Neural cell (in vitro differentiated cells): ENCODE data around the gene ABHD17C. TPM values are rescaled to one million over a fixed set of nuclear protein-coding genes. Genes with fewer than 3 reads are reported as not detected.

ENCODE experiments used
- H2AFZ ChIP-seq: fragments of 200-600, 300-800 bp; sonication (generic), shearing (Covaris generic); 2 replicates; pipeline ENCODE4 v1.6.0; 2014; ENCODE audit warnings: low read depth, mild to moderate bottlenecking, antibody characterized with exemption, low read length, moderate library complexity
- H3F3A ChIP-seq: fragments of 200-600 bp; shearing (Covaris generic); 2 replicates; pipeline ENCODE4 v1.6.1; 2016; ENCODE audit warnings: mild to moderate bottlenecking, moderate library complexity, mixed read lengths, antibody characterized with exemption, low read length; ENCODE audit not compliant: insufficient read depth, poor library complexity, severe bottlenecking
- H3K27ac ChIP-seq: fragments of 200-600, 300-800 bp; sonication (generic), shearing (Covaris generic); 2 replicates; pipeline ENCODE4 v1.5.1; 2014; ENCODE audit warnings: mild to moderate bottlenecking, low read length, moderate library complexity
- H3K27me3 ChIP-seq: fragments of 300-800, 200-600 bp; sonication (generic), shearing (Covaris generic); 2 replicates; pipeline ENCODE4 v1.6.0; 2014; ENCODE audit warnings: mild to moderate bottlenecking, low read depth, low read length, moderate library complexity; ENCODE audit not compliant: insufficient read depth
- H3K36me3 ChIP-seq: fragments of 300-800, 200-600 bp; sonication (generic), shearing (Covaris generic); 2 replicates; pipeline ENCODE4 v1.5.1; 2014; ENCODE audit warnings: mild to moderate bottlenecking, antibody characterized with exemption, low read length, moderate library complexity; ENCODE audit not compliant: insufficient read depth
- H3K4me2 ChIP-seq: fragments of 300-800, 200-600 bp; sonication (generic), shearing (Covaris generic); 2 replicates; pipeline ENCODE4 v1.6.0; 2014; ENCODE audit warnings: mild to moderate bottlenecking, low read length
- H3K4me3 ChIP-seq: fragments of 300-800, 200-600 bp; sonication (generic), shearing (Covaris generic); 2 replicates; pipeline ENCODE4 v1.5.1; 2014; ENCODE audit warnings: mild to moderate bottlenecking, low read length, moderate library complexity
- H3K79me2 ChIP-seq: fragments of 200-600 bp; shearing (Covaris generic); replicated peaks from 2 replicates; pipeline ENCODE4 v1.6.0; 2014; ENCODE audit warnings: mild to moderate bottlenecking, low read length, moderate library complexity; ENCODE audit not compliant: insufficient read depth
- H3K9ac ChIP-seq: fragments of 300-800, 200-600 bp; sonication (generic), shearing (Covaris generic); 2 replicates; pipeline ENCODE4 v1.6.1; 2016; ENCODE audit warnings: mild to moderate bottlenecking, low read length, mixed read lengths
- H3K9me2 ChIP-seq: fragments of 200-600 bp; shearing (Covaris generic); 2 replicates; pipeline ENCODE4 v1.6.1; 2016; ENCODE audit warnings: mild to moderate bottlenecking, low read length, mixed read lengths; ENCODE audit not compliant: insufficient read depth
- H3K9me3 ChIP-seq: fragments of 200-600, 300-800 bp; sonication (generic), shearing (Covaris generic); 2 replicates; pipeline ENCODE4 v1.6.1; 2016; ENCODE audit warnings: mild to moderate bottlenecking, mixed run types, low read length, moderate library complexity, mixed read lengths
- H4K20me1 ChIP-seq: fragments of 200-600 bp; shearing (Covaris generic); 2 replicates; pipeline ENCODE4 v1.6.1; 2016; ENCODE audit warnings: mild to moderate bottlenecking, mixed run types; ENCODE audit not compliant: insufficient read depth
- EP300 ChIP-seq: fragments of 450-650 bp; conservative IDR thresholded peaks from 2 replicates; pipeline ENCODE4 v1.6.1; 2014; ENCODE audit warnings: antibody characterized with exemption, mild to moderate bottlenecking, moderate library complexity; ENCODE audit not compliant: poor library complexity, severe bottlenecking
- EZH2 ChIP-seq: fragments of 200-600, 300-800 bp; shearing (Covaris generic), sonication (generic); IDR thresholded peaks from 2 replicates; pipeline ENCODE4 v1.6.1; 2014; ENCODE audit warnings: antibody characterized with exemption, low read length, borderline replicate concordance, mild to moderate bottlenecking; ENCODE audit not compliant: insufficient read depth, poor library complexity, severe bottlenecking
- MXI1 ChIP-seq: fragments of 450-650 bp; conservative IDR thresholded peaks from 2 replicates; pipeline ENCODE4 v1.6.1; 2014; ENCODE audit warnings: antibody characterized with exemption, mild to moderate bottlenecking; ENCODE audit not compliant: poor library complexity, severe bottlenecking
- POLR2AphosphoS5 ChIP-seq: IDR thresholded peaks from 2 replicates; pipeline ENCODE4 v1.6.1; 2012
- RAD21 ChIP-seq: fragments of 450-650 bp; conservative IDR thresholded peaks from 2 replicates; pipeline ENCODE4 v1.6.1; 2014; ENCODE audit warnings: antibody characterized with exemption, mild to moderate bottlenecking, moderate library complexity
- SMC3 ChIP-seq: fragments of 450-650 bp; conservative IDR thresholded peaks from 2 replicates; pipeline ENCODE4 v1.6.1; 2014; ENCODE audit warnings: antibody characterized with exemption, mild to moderate bottlenecking, moderate library complexity; ENCODE audit not compliant: poor library complexity
- TAF1 ChIP-seq: IDR thresholded peaks from 2 replicates; pipeline ENCODE4 v1.6.1; 2012; ENCODE audit warnings: low read depth
- polyA plus RNA-seq: library from polyadenylated mRNA; depleted of rRNA; stranded (reverse); fragments of >200 nt; gene quantifications from 2 replicates; pipeline ENCODE4 v1.2.3, GENCODE V29; 2014
- TF ChIP-seq, protein P1 (sequence below): IDR thresholded peaks from 2 replicates; pipeline ENCODE4 v1.6.1; 2012; ENCODE audit warnings: borderline replicate concordance
- TF ChIP-seq, protein P2 (sequence below): fragments of 450-650 bp; IDR thresholded peaks from 2 replicates; pipeline ENCODE4 v1.5.1; 2014; ENCODE audit warnings: antibody characterized with exemption, mild to moderate bottlenecking, moderate library complexity; ENCODE audit not compliant: poor library complexity, severe bottlenecking

Gene ABHD17C
- polyA plus RNA-seq, 1 donor from 2014 or later = 18.3 TPM

DNA sequence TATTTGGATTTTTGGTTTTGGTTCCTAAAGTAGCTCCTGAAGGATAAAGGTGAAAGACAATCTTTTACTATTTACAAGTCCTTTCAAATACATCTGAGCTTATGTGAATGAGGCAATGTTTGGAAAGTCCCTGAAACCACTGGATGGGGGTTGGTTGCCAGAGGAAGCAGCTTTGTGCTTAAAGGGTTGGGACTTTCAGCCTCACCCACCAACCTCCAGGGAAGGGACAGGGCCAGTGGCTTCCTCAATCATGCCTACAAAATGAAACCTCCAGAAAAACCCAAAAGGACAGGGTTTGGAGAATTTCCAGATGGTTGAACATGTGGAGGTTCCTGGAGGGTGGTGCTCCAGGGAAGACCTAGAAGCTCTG is 20.9 kb upstream of the ABHD17C start:
- Histone ChIP-seq H3K27ac (no peak overlapping the region), H4K20me1 (no peaks in the 10 kb centered on the region), H3K4me2 (no peak overlapping the region), H3K36me3 (no peaks in the 10 kb centered on the region), H3K9ac (no peak overlapping the region), H3K9me2 (no peaks in the 10 kb centered on the region), H3K4me3 (no peak overlapping the region), H3K79me2 (no peaks in the 10 kb centered on the region), H3K27me3 (no peaks in the 10 kb centered on the region), H3K9me3 (no peaks in the 10 kb centered on the region), H3F3A (no peaks in the 10 kb centered on the region), H2AFZ (no peak overlapping the region)
- TF ChIP-seq TAF1 = no peak
- TF ChIP-seq, protein P1, sequence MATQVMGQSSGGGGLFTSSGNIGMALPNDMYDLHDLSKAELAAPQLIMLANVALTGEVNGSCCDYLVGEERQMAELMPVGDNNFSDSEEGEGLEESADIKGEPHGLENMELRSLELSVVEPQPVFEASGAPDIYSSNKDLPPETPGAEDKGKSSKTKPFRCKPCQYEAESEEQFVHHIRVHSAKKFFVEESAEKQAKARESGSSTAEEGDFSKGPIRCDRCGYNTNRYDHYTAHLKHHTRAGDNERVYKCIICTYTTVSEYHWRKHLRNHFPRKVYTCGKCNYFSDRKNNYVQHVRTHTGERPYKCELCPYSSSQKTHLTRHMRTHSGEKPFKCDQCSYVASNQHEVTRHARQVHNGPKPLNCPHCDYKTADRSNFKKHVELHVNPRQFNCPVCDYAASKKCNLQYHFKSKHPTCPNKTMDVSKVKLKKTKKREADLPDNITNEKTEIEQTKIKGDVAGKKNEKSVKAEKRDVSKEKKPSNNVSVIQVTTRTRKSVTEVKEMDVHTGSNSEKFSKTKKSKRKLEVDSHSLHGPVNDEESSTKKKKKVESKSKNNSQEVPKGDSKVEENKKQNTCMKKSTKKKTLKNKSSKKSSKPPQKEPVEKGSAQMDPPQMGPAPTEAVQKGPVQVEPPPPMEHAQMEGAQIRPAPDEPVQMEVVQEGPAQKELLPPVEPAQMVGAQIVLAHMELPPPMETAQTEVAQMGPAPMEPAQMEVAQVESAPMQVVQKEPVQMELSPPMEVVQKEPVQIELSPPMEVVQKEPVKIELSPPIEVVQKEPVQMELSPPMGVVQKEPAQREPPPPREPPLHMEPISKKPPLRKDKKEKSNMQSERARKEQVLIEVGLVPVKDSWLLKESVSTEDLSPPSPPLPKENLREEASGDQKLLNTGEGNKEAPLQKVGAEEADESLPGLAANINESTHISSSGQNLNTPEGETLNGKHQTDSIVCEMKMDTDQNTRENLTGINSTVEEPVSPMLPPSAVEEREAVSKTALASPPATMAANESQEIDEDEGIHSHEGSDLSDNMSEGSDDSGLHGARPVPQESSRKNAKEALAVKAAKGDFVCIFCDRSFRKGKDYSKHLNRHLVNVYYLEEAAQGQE = no peak
- no peak for TF ChIP-seq EP300
- TF ChIP-seq, protein P2, sequence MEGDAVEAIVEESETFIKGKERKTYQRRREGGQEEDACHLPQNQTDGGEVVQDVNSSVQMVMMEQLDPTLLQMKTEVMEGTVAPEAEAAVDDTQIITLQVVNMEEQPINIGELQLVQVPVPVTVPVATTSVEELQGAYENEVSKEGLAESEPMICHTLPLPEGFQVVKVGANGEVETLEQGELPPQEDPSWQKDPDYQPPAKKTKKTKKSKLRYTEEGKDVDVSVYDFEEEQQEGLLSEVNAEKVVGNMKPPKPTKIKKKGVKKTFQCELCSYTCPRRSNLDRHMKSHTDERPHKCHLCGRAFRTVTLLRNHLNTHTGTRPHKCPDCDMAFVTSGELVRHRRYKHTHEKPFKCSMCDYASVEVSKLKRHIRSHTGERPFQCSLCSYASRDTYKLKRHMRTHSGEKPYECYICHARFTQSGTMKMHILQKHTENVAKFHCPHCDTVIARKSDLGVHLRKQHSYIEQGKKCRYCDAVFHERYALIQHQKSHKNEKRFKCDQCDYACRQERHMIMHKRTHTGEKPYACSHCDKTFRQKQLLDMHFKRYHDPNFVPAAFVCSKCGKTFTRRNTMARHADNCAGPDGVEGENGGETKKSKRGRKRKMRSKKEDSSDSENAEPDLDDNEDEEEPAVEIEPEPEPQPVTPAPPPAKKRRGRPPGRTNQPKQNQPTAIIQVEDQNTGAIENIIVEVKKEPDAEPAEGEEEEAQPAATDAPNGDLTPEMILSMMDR = no peak
- TF ChIP-seq MXI1 = no peak
- TF ChIP-seq EZH2 = no peak
- no peak for TF ChIP-seq RAD21
- TF ChIP-seq POLR2AphosphoS5 = no peak
- no peak for TF ChIP-seq SMC3

DNA sequence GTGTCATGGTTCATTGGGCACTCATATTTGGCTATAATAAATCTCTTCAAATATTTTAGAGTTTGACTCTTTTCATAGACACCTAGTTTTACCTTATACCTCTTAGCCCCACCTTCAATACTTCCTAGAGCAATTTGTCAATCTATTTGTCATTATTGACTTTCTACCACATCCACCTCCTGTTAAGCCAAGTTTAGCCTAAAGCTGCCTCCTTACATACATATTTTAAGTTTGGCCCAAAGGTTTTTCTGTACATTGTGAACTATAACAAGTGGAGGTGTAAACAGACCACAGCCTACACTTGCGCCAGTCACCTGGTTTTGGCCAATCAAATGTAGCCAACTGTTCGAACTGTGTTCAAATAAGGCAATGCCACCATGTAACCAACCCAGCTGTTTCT is 18.1 kb upstream of the ABHD17C start:
- Histone ChIP-seq H3K36me3 (no peaks in the 10 kb centered on the region), H3K4me2 (no peak overlapping the region), H3K9ac (no peak overlapping the region), H2AFZ (no peak overlapping the region), H3K9me3 (no peaks in the 10 kb centered on the region), H3K79me2 (no peaks in the 10 kb centered on the region), H4K20me1 (no peaks in the 10 kb centered on the region), H3K4me3 (no peak overlapping the region), H3F3A (no peaks in the 10 kb centered on the region), H3K27ac (no peak overlapping the region), H3K9me2 (no peaks in the 10 kb centered on the region), H3K27me3 (no peaks in the 10 kb centered on the region)
- TF ChIP-seq EP300 = no peak
- no peak for TF ChIP-seq POLR2AphosphoS5
- TF ChIP-seq, protein P2 = no peak
